Karpas-422 (cell line): Measurements from ENCODE around the gene MAPK7. TPM values are rescaled to one million over a fixed set of nuclear protein-coding genes. Genes with fewer than 3 reads are reported as not detected.

Experiments
- DNase-seq: peaks from one replicate; pipeline ENCODE4 v3.0.0-alpha.2; 2015
- H2AFZ ChIP-seq: fragments of 200-600 bp; sonication (generic); 2 replicates; pipeline ENCODE4 v1.6.1; 2014; ENCODE audit warnings: antibody characterized with exemption, low read length, mixed read lengths
- H3K27ac ChIP-seq: fragments of 200-600 bp; sonication (generic); 2 replicates; pipeline ENCODE4 v1.5.1; 2014; ENCODE audit warnings: mild to moderate bottlenecking, low read length, moderate library complexity
- H3K27me3 ChIP-seq: fragments of 200-600 bp; sonication (generic); 2 replicates; pipeline ENCODE4 v1.6.1; 2014; ENCODE audit warnings: low read length, mixed read lengths
- H3K36me3 ChIP-seq: fragments of 200-600 bp; sonication (generic); 2 replicates; pipeline ENCODE4 v1.6.1; 2014; ENCODE audit warnings: low read length, mixed read lengths; ENCODE audit not compliant: insufficient read depth
- H3K4me1 ChIP-seq: fragments of 200-600 bp; sonication (generic); 2 replicates; pipeline ENCODE4 v1.6.1; 2014; ENCODE audit warnings: mild to moderate bottlenecking, low read length, mixed read lengths
- H3K4me2 ChIP-seq: fragments of 200-600 bp; sonication (generic); 2 replicates; pipeline ENCODE4 v1.6.1; 2014; ENCODE audit warnings: low read length, low read depth, mild to moderate bottlenecking; ENCODE audit not compliant: poor library complexity, severe bottlenecking
- H3K4me3 ChIP-seq: fragments of 200-600 bp; sonication (generic); 2 replicates; pipeline ENCODE4 v1.5.1; 2014; ENCODE audit warnings: mild to moderate bottlenecking, antibody characterized with exemption, low read length, mixed read lengths
- H3K79me2 ChIP-seq: fragments of 200-600 bp; sonication (generic); 2 replicates; pipeline ENCODE4 v1.6.1; 2014; ENCODE audit warnings: mild to moderate bottlenecking, low read length, mixed read lengths
- H3K9ac ChIP-seq: fragments of 200-600 bp; sonication (generic); 2 replicates; pipeline ENCODE4 v1.6.0; 2014; ENCODE audit warnings: low read length
- H3K9me2 ChIP-seq: fragments of 200-600 bp; sonication (generic), shearing (Covaris generic); replicated peaks from 2 replicates; pipeline ENCODE4 v1.6.0; 2014; ENCODE audit warnings: mild to moderate bottlenecking, low read length, moderate library complexity; ENCODE audit not compliant: insufficient read depth
- H3K9me3 ChIP-seq: fragments of 300-700, 200-600 bp; sonication (generic); 2 replicates; pipeline ENCODE4 v1.6.1; 2014; ENCODE audit warnings: low read length, mixed read lengths
- H4K20me1 ChIP-seq: fragments of 200-600 bp; sonication (generic); 2 replicates; pipeline ENCODE4 v1.6.1; 2014; ENCODE audit warnings: mild to moderate bottlenecking, antibody characterized with exemption, low read length, low read depth; ENCODE audit not compliant: insufficient read depth
- total RNA-seq: library from RNA; depleted of rRNA; stranded (reverse); fragments of >200 nt; shearing (Covaris generic); gene quantifications from 2 replicates; pipeline ENCODE4 v1.2.3, GENCODE V29; 2014; ENCODE audit warnings: low replicate concordance

Gene MAPK7
- total RNA-seq, 1 experiment from 2014 or later: 4.1 TPM

GRCh38 chr17:19341211-19341631 lies 37.1 kb upstream of the MAPK7 start:
- no peak for DNase-seq
- no peak overlapping the region for H3K9ac ChIP-seq

GRCh38 chr17:19341641-19342610 lies 36.4 kb upstream of the MAPK7 start:
- no peak overlapping the region for H3K4me3 ChIP-seq
- H3K9me2 ChIP-seq: no peaks in the 10 kb centered on the region
- H2AFZ ChIP-seq: no peak overlapping the region
- no peak overlapping the region for H3K27ac ChIP-seq
- no peaks in the 10 kb centered on the region for H3K9me3 ChIP-seq
- 0 out of 2 replicates have a peak, but pooled peaks cover 3% of the 10 kb centered on the region for H4K20me1 ChIP-seq
- H3K9ac ChIP-seq: no peak overlapping the region
- no peak overlapping the region for H3K4me2 ChIP-seq
- H3K27me3 ChIP-seq: no peaks in the 10 kb centered on the region
- H3K4me1 ChIP-seq: peaks cover 8% of the 10 kb centered on the region
- no peaks in the 10 kb centered on the region for H3K79me2 ChIP-seq
- H3K36me3 ChIP-seq: no peaks in the 10 kb centered on the region
- DNase-seq: no peak

More at GRCh38 chr17:19341211-19341631, 37.1 kb upstream of the MAPK7 start:
- no peaks in the 10 kb centered on the region for H3K27me3 ChIP-seq
- 0 out of 2 replicates have a peak, but pooled peaks cover 3% of the 10 kb centered on the region for H4K20me1 ChIP-seq
- H3K36me3 ChIP-seq: no peaks in the 10 kb centered on the region
- H3K9me3 ChIP-seq: no peaks in the 10 kb centered on the region
- H3K4me2 ChIP-seq: no peak overlapping the region
- H3K9me2 ChIP-seq: no peaks in the 10 kb centered on the region
- no peak overlapping the region for H3K27ac ChIP-seq
- H3K79me2 ChIP-seq: no peaks in the 10 kb centered on the region
- peaks cover under 1% of the 10 kb centered on the region for H3K4me1 ChIP-seq
- no peak overlapping the region for H3K4me3 ChIP-seq
- H2AFZ ChIP-seq: no peak overlapping the region

- H3K27ac ChIP-seq: no peak overlapping the region
- no peaks in the 10 kb centered on the region for H3K79me2 ChIP-seq
- H2AFZ ChIP-seq: no peak overlapping the region
- peaks cover 16% of the 10 kb centered on the region for H3K4me1 ChIP-seq
- no peaks in the 10 kb centered on the region for H3K9me2 ChIP-seq
- H3K36me3 ChIP-seq: no peaks in the 10 kb centered on the region
- H3K4me3 ChIP-seq: no peak overlapping the region
- no peak overlapping the region for H3K9ac ChIP-seq
- no peaks in the 10 kb centered on the region for H3K9me3 ChIP-seq
- H3K27me3 ChIP-seq: no peaks in the 10 kb centered on the region
- no peak overlapping the region for H3K4me2 ChIP-seq
- DNase-seq: no peak
- H4K20me1 ChIP-seq: 0 out of 2 replicates have a peak, but pooled peaks cover 3% of the 10 kb centered on the region
These were observed 35.6 kb upstream of the MAPK7 start for GRCh38 chr17:19342611-19343255.

GRCh38 chr17:19343256-19343630 lies 35.1 kb upstream of the MAPK7 start:
- Histone ChIP-seq H3K36me3 (no peaks in the 10 kb centered on the region), H3K9me3 (no peaks in the 10 kb centered on the region), H3K27ac (no peak overlapping the region), H2AFZ (no peak overlapping the region), H3K9me2 (no peaks in the 10 kb centered on the region), H3K4me2 (no peak overlapping the region), H3K79me2 (no peaks in the 10 kb centered on the region), H4K20me1 (0 out of 2 replicates have a peak, but pooled peaks cover 3% of the 10 kb centered on the region), H3K27me3 (no peaks in the 10 kb centered on the region), H3K4me3 (no peak overlapping the region), H3K4me1 (peaks cover 16% of the 10 kb centered on the region), H3K9ac (no peak overlapping the region)
- no peak for DNase-seq

- Histone ChIP-seq H3K4me3 (no peak overlapping the region), H3K79me2 (no peaks in the 10 kb centered on the region), H3K36me3 (no peaks in the 10 kb centered on the region), H3K9ac (no peak overlapping the region), H3K27me3 (no peaks in the 10 kb centered on the region), H3K4me1 (peaks cover 16% of the 10 kb centered on the region), H3K4me2 (no peak overlapping the region), H4K20me1 (0 out of 2 replicates have a peak, but pooled peaks cover 3% of the 10 kb centered on the region), H3K9me3 (no peaks in the 10 kb centered on the region), H3K9me2 (no peaks in the 10 kb centered on the region), H2AFZ (no peak overlapping the region), H3K27ac (no peak overlapping the region)
- no peak for DNase-seq
These were observed 34.6 kb upstream of the MAPK7 start for GRCh38 chr17:19343671-19344151.

GRCh38 chr17:19344311-19345066 lies 33.8 kb upstream of the MAPK7 start:
- Histone ChIP-seq H3K27me3 (no peaks in the 10 kb centered on the region), H3K9ac (no peak overlapping the region), H3K36me3 (no peaks in the 10 kb centered on the region), H3K4me3 (no peak overlapping the region), H2AFZ (no peak overlapping the region), H3K79me2 (no peaks in the 10 kb centered on the region), H3K9me2 (no peaks in the 10 kb centered on the region), H3K9me3 (no peaks in the 10 kb centered on the region), H4K20me1 (0 out of 2 replicates have a peak, but pooled peaks cover 3% of the 10 kb centered on the region), H3K4me2 (no peak overlapping the region), H3K27ac (no peak overlapping the region), H3K4me1 (peaks cover 16% of the 10 kb centered on the region)
- no peak for DNase-seq

GRCh38 chr17:19345067-19345460 lies 33.2 kb upstream of the MAPK7 start:
- Histone ChIP-seq H2AFZ (no peak overlapping the region), H3K4me2 (no peak overlapping the region), H3K4me3 (no peak overlapping the region), H3K36me3 (no peaks in the 10 kb centered on the region), H3K79me2 (no peaks in the 10 kb centered on the region), H3K9me3 (no peaks in the 10 kb centered on the region), H3K4me1 (peaks cover 16% of the 10 kb centered on the region), H3K9me2 (no peaks in the 10 kb centered on the region), H3K9ac (no peak overlapping the region), H3K27ac (no peak overlapping the region), H4K20me1 (0 out of 2 replicates have a peak, but pooled peaks cover 3% of the 10 kb centered on the region), H3K27me3 (no peaks in the 10 kb centered on the region)
- no peak for DNase-seq
